Activated naive CD8-positive, alpha-beta T cell treated with anti-CD3 and anti-CD28 coated beads, Interleukin-2, amount 10 ng/mL, durations not matched to agents 7 days and 5 days (primary cell): ENCODE results near the gene MEGF11. TPM values are rescaled to one million over a fixed set of nuclear protein-coding genes. Genes with fewer than 3 reads are reported as not detected.
"Not testable (repeated sequence)": the region's sequence is repeated elsewhere in the genome, so short reads cannot be mapped to it uniquely, and the experiment has no call there.

Source experiments
- ATAC-seq: fragments of 150-1000 bp; cut with Tn5 transposase; one replicate; pipeline ENCODE4 v1.10.0; 2021; ENCODE audit warnings: low read depth, moderate library complexity
- POLR2A ChIA-PET: fragments of 350-600 bp; sonication (Branson Sonifier 250); formaldehyde crosslinking; loops from one replicate; lab custom pipeline; 2021; ENCODE audit warnings: antibody characterized with exemption; lab: Charles Lee
- DNase-seq: peaks from one replicate; pipeline ENCODE4 v3.0.0; 2021
- H3K27ac Mint-ChIP-seq: one replicate; pipeline ENCODE4 v1.8.0; 2022; ENCODE audit warnings: mild to moderate bottlenecking, mixed read lengths
- H3K27me3 Mint-ChIP-seq: one replicate; pipeline ENCODE4 v1.8.0; 2022; ENCODE audit warnings: mild to moderate bottlenecking, moderate library complexity, mixed read lengths
- H3K36me3 Mint-ChIP-seq: one replicate; pipeline ENCODE4 v1.8.0; 2021; ENCODE audit warnings: mild to moderate bottlenecking, mixed read lengths
- H3K4me1 Mint-ChIP-seq: one replicate; pipeline ENCODE4 v1.8.0; 2021; ENCODE audit warnings: mixed read lengths
- H3K4me3 Mint-ChIP-seq: one replicate; pipeline ENCODE4 v1.8.0; 2022; ENCODE audit warnings: mild to moderate bottlenecking, moderate library complexity, mixed read lengths
- H3K9me3 Mint-ChIP-seq: one replicate; pipeline ENCODE4 v1.8.0; 2021; ENCODE audit warnings: mixed read lengths
- total RNA-seq, 2 experiments: library from RNA; stranded (reverse); gene quantifications; one replicate each; pipeline ENCODE4 v1.2.3, GENCODE V29; 2021

MEGF11 gene
- total RNA-seq, 2 experiments from 2014 or later = not detected

GRCh38 chr15:65881766-65882434 is 371.6 kb downstream of the MEGF11 start:
- DNase-seq = no peak
- Mint-ChIP-seq H3K4me3 (peak overlapping the region; percentile 53), H3K36me3 (peaks cover 46% of the 10 kb centered on the region), H3K27ac (peak overlapping the region; percentile 56), H3K9me3 (peaks cover 1% of the 10 kb centered on the region), H3K27me3 (no peaks in the 10 kb centered on the region), H3K4me1 (peaks cover 37% of the 10 kb centered on the region)
- POLR2A ChIA-PET = interaction anchor here (0.5 to 2.4 kb wide), 4 partner anchors 12 to 1219 kb away, joined by 3 to 28 read pairs (median 3); partner anchors contain the start of genes INTS14 and RAB11A
- ATAC-seq = peak; percentile 73

GRCh38 chr15:65877749-65878148 is 375.8 kb downstream of the MEGF11 start:
- no peak overlapping the region for H3K27ac Mint-ChIP-seq
- POLR2A ChIA-PET = interaction anchor here (2.1 kb wide), 1 partner anchor 8 kb away, joined by 15 read pairs; the partner anchor contains the start of gene RAB11A
- H3K9me3 Mint-ChIP-seq = no peaks in the 10 kb centered on the region
- no peak for DNase-seq
- peaks cover 25% of the 10 kb centered on the region for H3K36me3 Mint-ChIP-seq
- H3K27me3 Mint-ChIP-seq = no peaks in the 10 kb centered on the region
- H3K4me3 Mint-ChIP-seq = no peak overlapping the region
- H3K4me1 Mint-ChIP-seq = peaks cover 22% of the 10 kb centered on the region
- ATAC-seq = no peak

GRCh38 chr15:65875458-65875857 is 378.1 kb downstream of the MEGF11 start:
- H3K27ac Mint-ChIP-seq = no peak overlapping the region
- no peak overlapping the region for H3K4me3 Mint-ChIP-seq
- H3K9me3 Mint-ChIP-seq = no peaks in the 10 kb centered on the region
- peaks cover 23% of the 10 kb centered on the region for H3K36me3 Mint-ChIP-seq
- H3K4me1 Mint-ChIP-seq = peaks cover 18% of the 10 kb centered on the region
- no peaks in the 10 kb centered on the region for H3K27me3 Mint-ChIP-seq
- no peak for ATAC-seq
- DNase-seq = no peak
- POLR2A ChIA-PET = interaction anchor here (0.6 kb wide), 1 partner anchor 47 kb away, joined by 3 read pairs; no protein-coding TSS in a partner anchor

GRCh38 chr15:65873256-65873655 is 380.3 kb downstream of the MEGF11 start:
- peaks cover 3% of the 10 kb centered on the region for H3K27me3 Mint-ChIP-seq
- POLR2A ChIA-PET = no interaction called here
- ATAC-seq (no peak), DNase-seq (no peak)
- no peak overlapping the region for H3K4me3 Mint-ChIP-seq
- H3K4me1 Mint-ChIP-seq = peaks cover 22% of the 10 kb centered on the region
- H3K9me3 Mint-ChIP-seq = no peaks in the 10 kb centered on the region
- no peak overlapping the region for H3K27ac Mint-ChIP-seq
- peaks cover 19% of the 10 kb centered on the region for H3K36me3 Mint-ChIP-seq

GRCh38 chr15:65872596-65872995 is 381.0 kb downstream of the MEGF11 start:
- POLR2A ChIA-PET = interaction anchor here (0.6 kb wide), 1 partner anchor 706 kb away, joined by 3 read pairs; no protein-coding TSS in a partner anchor
- H3K4me3 Mint-ChIP-seq = peak overlapping the region; percentile 22

GRCh38 chr15:65871886-65872285 is 381.7 kb downstream of the MEGF11 start:
- H3K4me3 Mint-ChIP-seq, ATAC-seq, H3K9me3 Mint-ChIP-seq, DNase-seq, H3K27ac Mint-ChIP-seq, H3K27me3 Mint-ChIP-seq: not testable (repeated sequence)
- POLR2A ChIA-PET = interaction anchor here (0.5 kb wide), 1 partner anchor 65 kb away, joined by 3 read pairs; no protein-coding TSS in a partner anchor
- H3K4me1 Mint-ChIP-seq = peaks cover 22% of the 10 kb centered on the region
- peaks cover 12% of the 10 kb centered on the region for H3K36me3 Mint-ChIP-seq

More at GRCh38 chr15:65872596-65872995, 381.0 kb downstream of the MEGF11 start:
- H3K27ac Mint-ChIP-seq, H3K9me3 Mint-ChIP-seq, H3K27me3 Mint-ChIP-seq, DNase-seq, ATAC-seq: not testable (repeated sequence)
- peaks cover 14% of the 10 kb centered on the region for H3K36me3 Mint-ChIP-seq
- peaks cover 22% of the 10 kb centered on the region for H3K4me1 Mint-ChIP-seq

GRCh38 chr15:65870889-65871533 is 382.5 kb downstream of the MEGF11 start:
- H3K27me3 Mint-ChIP-seq = peaks cover 3% of the 10 kb centered on the region
- H3K27ac Mint-ChIP-seq = peak overlapping the region; percentile 98
- peaks cover 12% of the 10 kb centered on the region for H3K36me3 Mint-ChIP-seq
- POLR2A ChIA-PET = interaction anchor here (1.0 to 3.2 kb wide), 3 partner anchors 9 to 20 kb away, joined by 3 to 28 read pairs (median 5); no protein-coding TSS in a partner anchor
- H3K9me3 Mint-ChIP-seq = no peaks in the 10 kb centered on the region
- DNase-seq = no peak
- peak overlapping the region; percentile 100 for H3K4me3 Mint-ChIP-seq
- H3K4me1 Mint-ChIP-seq = peaks cover 22% of the 10 kb centered on the region
- ATAC-seq = no peak

- POLR2A ChIA-PET = interaction anchor here (0.7 to 3.2 kb wide), 15 partner anchors 8 to 485 kb away, joined by 3 to 28 read pairs (median 6); partner anchors contain the start of genes DENND4A, HACD3 and INTS14
- Mint-ChIP-seq H3K4me3 (peak overlapping the region; percentile 100), H3K27ac (peak overlapping the region; percentile 98), H3K36me3 (peaks cover 12% of the 10 kb centered on the region), H3K9me3 (no peaks in the 10 kb centered on the region), H3K4me1 (peaks cover 20% of the 10 kb centered on the region), H3K27me3 (peaks cover 3% of the 10 kb centered on the region)
- DNase-seq (no peak), ATAC-seq (no peak)
Observed at GRCh38 chr15:65869954-65870871, 383.3 kb downstream of the MEGF11 start.

- peak within 1 kb of the TSS; percentile 98 for H3K27ac Mint-ChIP-seq
- peaks cover 3% of the 10 kb centered on the region for H3K27me3 Mint-ChIP-seq
- DNase-seq (peak; percentile 94), ATAC-seq (peak; percentile 93)
- H3K9me3 Mint-ChIP-seq = no peaks in the 10 kb centered on the region
- H3K4me3 Mint-ChIP-seq = peak within 1 kb of the TSS; percentile 100
- peaks cover 18% of the 10 kb centered on the region for H3K4me1 Mint-ChIP-seq
- H3K36me3 Mint-ChIP-seq = peaks cover 10% of the 10 kb centered on the region
- POLR2A ChIA-PET = interaction anchor here (0.6 to 3.2 kb wide), 25 partner anchors 9 to 636 kb away, joined by 3 to 28 read pairs (median 4); partner anchors contain the start of genes DENND4A, HACD3, INTS14 and ZWILCH
Observed at GRCh38 chr15:65869126-65869953, 384.2 kb downstream of the MEGF11 start, which contains the start of gene RAB11A. Gene RAB11A (plus strand): TSS chr15:65869491. CDS start chr15:65869586, 95 bp downstream.

- no peaks in the 10 kb centered on the region for H3K9me3 Mint-ChIP-seq
- peaks cover 9% of the 10 kb centered on the region for H3K36me3 Mint-ChIP-seq
- DNase-seq = no peak
- H3K4me1 Mint-ChIP-seq = peaks cover 16% of the 10 kb centered on the region
- H3K27ac Mint-ChIP-seq = peak overlapping the region; percentile 98
- POLR2A ChIA-PET = interaction anchor here (0.6 to 3.2 kb wide), 24 partner anchors 10 to 637 kb away, joined by 3 to 28 read pairs (median 4); partner anchors contain the start of genes DENND4A, HACD3, INTS14 and ZWILCH
- no peak for ATAC-seq
- peak overlapping the region; percentile 100 for H3K4me3 Mint-ChIP-seq
- peaks cover 3% of the 10 kb centered on the region for H3K27me3 Mint-ChIP-seq
Observed at GRCh38 chr15:65868546-65869125, 384.9 kb downstream of the MEGF11 start.

GRCh38 chr15:65867933-65868332 is 385.6 kb downstream of the MEGF11 start:
- H3K27ac Mint-ChIP-seq, ATAC-seq: not testable (repeated sequence)

More at GRCh38 chr15:65867933-65868332, 385.6 kb downstream of the MEGF11 start:
- peak overlapping the region; percentile 100 for H3K4me3 Mint-ChIP-seq
- DNase-seq, H3K27me3 Mint-ChIP-seq, H3K36me3 Mint-ChIP-seq, H3K9me3 Mint-ChIP-seq: not testable (repeated sequence)
- H3K4me1 Mint-ChIP-seq = peaks cover 16% of the 10 kb centered on the region
- POLR2A ChIA-PET = interaction anchor here (0.7 kb wide), 1 partner anchor 9 kb away, joined by 6 read pairs; no protein-coding TSS in a partner anchor
